ENCODE data around the gene WDR5.

The WDR5 gene

DNA sequence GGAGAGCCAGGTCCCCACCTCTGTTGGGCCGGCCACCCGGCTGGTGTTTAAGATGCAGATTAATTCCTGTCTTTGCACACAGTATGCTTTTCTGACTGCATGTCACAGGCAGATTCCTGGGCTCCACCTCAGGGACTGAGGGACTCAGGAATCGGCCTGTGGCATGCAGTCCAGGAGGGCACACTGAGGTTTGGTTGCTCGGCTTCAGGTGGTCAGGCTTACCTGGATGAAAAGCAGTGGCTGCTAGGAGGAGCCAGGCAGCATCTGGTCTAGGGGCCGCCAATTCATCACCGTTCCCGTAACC lies 1.1 kb downstream of the WDR5 start:
- peaks cover 29% of the 10 kb centered on the region for H3K36me3 ChIP-seq
- TF ChIP-seq CTCF (IDR thresholded peaks at IDR 0.05; ENCODE audit: low read depth, low read length): no peak
- H3K9me3 ChIP-seq: no peaks in the 10 kb centered on the region
- peak overlapping the region; percentile 95 for H3K4me3 ChIP-seq (ENCODE audit: low read depth, low read length)
- DNase-seq: no peak
- H3K4me1 ChIP-seq: no peaks in the 10 kb centered on the region; the same call in 1 of the 2 replicates
- no peaks in the 10 kb centered on the region for H3K27me3 ChIP-seq

GRCh38 chr9:134138292-134138691 lies 2.4 kb downstream of the WDR5 start:
- Histone ChIP-seq H3K27me3 (no peaks in the 10 kb centered on the region), H3K4me1 (no peaks in the 10 kb centered on the region; the same call in 1 of the 2 replicates), H3K9me3 (no peaks in the 10 kb centered on the region), H3K4me3 (ENCODE audit: low read depth, low read length) (no peak overlapping the region), H3K36me3 (peaks cover 37% of the 10 kb centered on the region)
- DNase-seq: no peak
- no peak for TF ChIP-seq CTCF (IDR thresholded peaks at IDR 0.05; ENCODE audit: low read depth, low read length)

GRCh38 chr9:134139081-134139480 lies 3.2 kb downstream of the WDR5 start:
- H3K9me3 ChIP-seq: no peaks in the 10 kb centered on the region
- no peak for TF ChIP-seq CTCF (IDR thresholded peaks at IDR 0.05; ENCODE audit: low read depth, low read length)
- no peak overlapping the region for H3K4me3 ChIP-seq (ENCODE audit: low read depth, low read length)
- no peaks in the 10 kb centered on the region; the same call in 1 of the 2 replicates for H3K4me1 ChIP-seq
- H3K36me3 ChIP-seq: peaks cover 42% of the 10 kb centered on the region
- no peaks in the 10 kb centered on the region for H3K27me3 ChIP-seq
- DNase-seq: no peak

- DNase-seq: no peak
- Histone ChIP-seq H3K4me1 (no peaks in the 10 kb centered on the region; the same call in 1 of the 2 replicates), H3K36me3 (peaks cover 65% of the 10 kb centered on the region), H3K27me3 (no peaks in the 10 kb centered on the region), H3K4me3 (ENCODE audit: low read depth, low read length) (no peak overlapping the region), H3K9me3 (no peaks in the 10 kb centered on the region)
- no peak for TF ChIP-seq CTCF (IDR thresholded peaks at IDR 0.05; ENCODE audit: low read depth, low read length)
These were observed 6.0 kb downstream of the WDR5 start for GRCh38 chr9:134141906-134142305.

DNA sequence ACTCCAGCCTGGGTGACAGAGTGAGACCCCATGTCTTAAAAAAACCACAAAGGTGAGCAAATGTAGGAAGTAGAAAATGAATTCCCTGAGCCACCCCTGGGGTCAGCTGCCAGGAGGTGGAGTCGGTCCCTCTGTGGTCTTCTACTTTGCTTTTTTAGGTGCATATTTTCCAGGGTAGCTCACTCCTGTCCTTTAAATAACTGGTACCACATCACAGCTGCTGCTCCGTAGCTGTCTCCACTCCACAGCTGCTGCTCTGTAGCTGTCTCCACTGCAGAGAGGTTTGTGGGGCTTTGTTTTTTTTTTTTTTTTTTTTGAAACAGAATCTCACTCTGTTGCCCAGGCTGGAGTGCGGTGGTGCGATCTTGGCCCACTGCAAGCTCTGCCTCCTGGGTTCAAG lies 8.9 kb downstream of the WDR5 start:
- no peaks in the 10 kb centered on the region for H3K27me3 ChIP-seq
- TF ChIP-seq CTCF (IDR thresholded peaks at IDR 0.05; ENCODE audit: low read depth, low read length): no peak
- H3K4me3 ChIP-seq (ENCODE audit: low read depth, low read length): no peak overlapping the region
- H3K9me3 ChIP-seq: no peaks in the 10 kb centered on the region
- peaks cover 78% of the 10 kb centered on the region for H3K36me3 ChIP-seq
- H3K4me1 ChIP-seq: no peaks in the 10 kb centered on the region
- no peak for DNase-seq

- TF ChIP-seq CTCF (IDR thresholded peaks at IDR 0.05; ENCODE audit: low read depth, low read length): no peak
- DNase-seq: no peak
- Histone ChIP-seq H3K4me1 (no peaks in the 10 kb centered on the region), H3K4me3 (ENCODE audit: low read depth, low read length) (no peak overlapping the region), H3K9me3 (no peaks in the 10 kb centered on the region), H3K27me3 (no peaks in the 10 kb centered on the region), H3K36me3 (peaks cover 78% of the 10 kb centered on the region)
These were observed 9.4 kb downstream of the WDR5 start for GRCh38 chr9:134145262-134145661.
